Effector CD4-positive, alpha-beta T cell (primary cell): ENCODE results near the gene MLLT10.

ENCODE experiments used
- DNase-seq: peaks from one replicate; pipeline ENCODE4 v3.0.0-alpha.2; 2020
- total RNA-seq: gene quantifications from one replicate; lab custom pipeline; 2026; lab: John Stamatoyannopoulos, UW

Gene MLLT10
- total RNA-seq = 89.7 reads per million, percentile 80 among the genes with 10 or more reads in this experiment

- DNase-seq = peak; percentile 87
Observed at GRCh38 chr10:21533467-21534279, at the start of gene MLLT10. Gene MLLT10, plus strand, starts transcription at chr10:21534232. Its CDS starts 413 bp downstream, at chr10:21534645.

- no peak for DNase-seq
Observed at GRCh38 chr10:21487416-21488180, 46.4 kb upstream of the MLLT10 start.

GRCh38 chr10:21488246-21488956 lies 45.6 kb upstream of the MLLT10 start:
- DNase-seq = no peak

GRCh38 chr10:21488957-21489446 lies 45.0 kb upstream of the MLLT10 start:
- DNase-seq = no peak

GRCh38 chr10:21490028-21490710 lies 43.9 kb upstream of the MLLT10 start:
- DNase-seq = no peak

GRCh38 chr10:21490711-21491105 lies 43.3 kb upstream of the MLLT10 start:
- no peak for DNase-seq

- DNase-seq = no peak
Observed at GRCh38 chr10:21492421-21492820, 41.6 kb upstream of the MLLT10 start.

GRCh38 chr10:21493784-21494183 lies 40.2 kb upstream of the MLLT10 start:
- DNase-seq = no peak

- DNase-seq = no peak
Observed at GRCh38 chr10:21494191-21495001, 39.6 kb upstream of the MLLT10 start.

- no peak for DNase-seq
Observed at GRCh38 chr10:21495002-21495751, 38.9 kb upstream of the MLLT10 start.

GRCh38 chr10:21495752-21496342 lies 38.2 kb upstream of the MLLT10 start:
- peak; percentile 79 for DNase-seq

GRCh38 chr10:21496343-21497176 lies 37.5 kb upstream of the MLLT10 start:
- peak; percentile 46 for DNase-seq

- no peak for DNase-seq
Observed at GRCh38 chr10:21497177-21497807, 36.7 kb upstream of the MLLT10 start.

- DNase-seq = no peak
Observed at GRCh38 chr10:21498377-21498776, 35.7 kb upstream of the MLLT10 start.

- DNase-seq = no peak
Observed at GRCh38 chr10:21498986-21499385, 35.0 kb upstream of the MLLT10 start.

GRCh38 chr10:21499701-21500577 lies 34.1 kb upstream of the MLLT10 start:
- no peak for DNase-seq

GRCh38 chr10:21500578-21500910 lies 33.5 kb upstream of the MLLT10 start:
- DNase-seq = no peak

- no peak for DNase-seq
Observed at GRCh38 chr10:21501091-21501490, 32.9 kb upstream of the MLLT10 start.
